Inflammatory macrophage treated with lipopolysaccharide for 4 hours (primary cell): ENCODE data around the gene DAPK2.
"Not testable (repeated sequence)": the region's sequence is repeated elsewhere in the genome, so short reads cannot be mapped to it uniquely, and the experiment has no call there.

Experiments used
- DNase-seq: peaks from one replicate; pipeline ENCODE4 v3.0.0-alpha.2; 2020

DAPK2 gene

GRCh38 chr15:63911160-63911559, 135.1 kb downstream of the DAPK2 start:
- DNase-seq: no peak

GRCh38 chr15:63909819-63910437, 136.4 kb downstream of the DAPK2 start:
- no peak for DNase-seq

GRCh38 chr15:63908991-63909390, 137.3 kb downstream of the DAPK2 start:
- DNase-seq: peak; percentile 51

DNA sequence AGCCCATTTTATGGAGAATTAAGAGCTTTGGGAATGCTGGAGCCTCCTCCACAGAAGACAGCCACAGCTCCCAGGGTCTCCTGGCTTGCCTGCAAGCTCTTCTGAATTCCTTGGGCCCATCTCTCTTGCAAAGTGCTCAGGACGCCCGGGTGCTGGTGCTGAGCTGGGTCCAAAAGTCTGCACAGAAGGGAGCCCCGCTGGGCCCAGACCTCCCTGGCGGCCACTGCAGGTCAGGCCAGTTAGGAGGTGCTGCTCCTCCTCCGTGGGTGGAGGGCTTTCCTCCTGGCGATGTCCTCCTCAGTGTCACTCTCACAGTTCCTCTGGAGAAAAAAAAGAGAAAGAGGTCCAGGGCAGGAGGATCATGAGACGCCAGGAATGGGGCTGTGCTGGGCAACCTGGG, 138.0 kb downstream of the DAPK2 start:
- no peak for DNase-seq

DNA sequence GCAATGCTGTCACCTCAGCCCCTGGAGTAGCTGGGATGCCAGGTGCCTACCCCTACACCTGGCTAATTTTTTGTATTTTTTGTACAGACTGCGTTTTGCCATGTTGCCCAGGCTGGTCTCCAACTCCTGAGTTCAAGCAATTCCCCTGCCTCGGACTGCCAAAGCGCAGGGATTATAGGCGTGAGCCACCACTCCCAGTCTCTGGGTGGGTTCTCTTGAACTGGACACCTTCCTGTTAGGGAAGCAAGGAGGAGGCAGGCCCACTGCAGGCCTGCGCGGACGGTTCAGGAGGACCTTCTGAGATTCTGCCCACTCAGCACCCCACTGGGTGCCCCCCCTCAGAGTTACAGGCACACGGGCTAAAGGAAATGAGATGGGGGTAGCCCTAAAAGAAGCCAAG, 138.8 kb downstream of the DAPK2 start:
- DNase-seq: no peak

DNA sequence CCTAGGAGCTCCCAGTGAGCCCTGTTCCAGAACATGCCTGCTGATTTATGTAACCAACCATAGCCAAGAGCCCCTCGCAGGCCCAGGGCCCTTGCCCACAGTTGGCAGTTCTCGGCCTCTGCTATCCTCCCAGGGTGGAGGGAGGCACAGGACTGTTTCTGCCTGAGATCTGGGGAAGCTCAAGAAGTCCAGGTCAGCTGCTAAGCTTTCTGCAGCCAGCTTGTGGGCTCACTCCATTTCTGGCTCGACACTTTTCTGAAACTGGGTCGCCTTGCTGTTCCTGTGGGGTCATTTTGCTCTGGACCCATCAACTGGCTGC, 140.1 kb downstream of the DAPK2 start:
- no peak for DNase-seq

- DNase-seq: peak; percentile 56
These were observed 140.6 kb downstream of the DAPK2 start for GRCh38 chr15:63905558-63906265.

- no peak for DNase-seq
These were observed 141.2 kb downstream of the DAPK2 start for GRCh38 chr15:63905131-63905530.

- DNase-seq: no peak
These were observed 142.2 kb downstream of the DAPK2 start for GRCh38 chr15:63904042-63904441.

GRCh38 chr15:63902671-63903035, 143.6 kb downstream of the DAPK2 start:
- DNase-seq: peak; percentile 72

- DNase-seq: no peak
These were observed 144.2 kb downstream of the DAPK2 start for GRCh38 chr15:63901912-63902670.

DNA sequence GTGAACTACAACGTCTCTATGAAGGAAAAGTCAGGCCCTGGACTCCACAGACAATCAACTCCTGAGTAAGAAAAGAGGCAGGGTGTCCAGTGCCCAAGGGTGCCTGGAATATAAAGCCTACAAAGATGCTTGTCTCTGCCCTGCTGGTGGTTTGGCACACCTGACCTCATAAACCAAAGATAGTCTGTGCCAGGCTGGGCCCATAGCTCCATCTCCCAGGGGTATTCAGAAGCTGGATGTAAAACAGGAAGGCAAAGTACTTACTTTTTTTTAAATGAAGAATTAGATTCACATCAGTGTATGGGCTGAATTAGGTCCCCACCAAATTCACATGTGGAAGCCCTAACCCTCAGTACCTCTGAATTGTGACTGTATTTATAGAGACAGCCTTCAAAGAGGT, 146.0 kb downstream of the DAPK2 start:
- no peak for DNase-seq

DNA sequence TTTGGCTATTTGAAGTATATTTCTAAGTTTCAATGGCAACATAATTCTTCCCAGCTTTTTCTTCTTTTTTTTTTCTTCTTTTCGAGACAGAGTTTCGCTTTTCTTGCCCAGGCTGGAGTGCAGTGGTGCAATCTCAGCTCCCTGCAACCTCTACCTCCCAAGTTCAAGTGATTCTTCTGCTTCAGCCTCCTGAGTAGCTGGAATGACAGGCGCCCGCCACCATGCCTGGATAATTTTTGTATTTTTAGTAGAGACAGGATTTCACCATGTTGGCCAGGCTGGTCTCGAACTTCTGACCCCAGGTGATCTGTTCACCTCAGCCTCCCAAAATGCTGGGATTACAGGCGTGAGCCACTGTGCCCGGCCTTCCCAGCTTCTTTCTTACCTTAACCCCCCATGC, 146.7 kb downstream of the DAPK2 start:
- not testable (repeated sequence) for DNase-seq

GRCh38 chr15:63899193-63899592, 147.1 kb downstream of the DAPK2 start:
- peak; percentile 50 for DNase-seq

GRCh38 chr15:63896336-63897115, 149.8 kb downstream of the DAPK2 start:
- DNase-seq: peak; percentile 98

DNA sequence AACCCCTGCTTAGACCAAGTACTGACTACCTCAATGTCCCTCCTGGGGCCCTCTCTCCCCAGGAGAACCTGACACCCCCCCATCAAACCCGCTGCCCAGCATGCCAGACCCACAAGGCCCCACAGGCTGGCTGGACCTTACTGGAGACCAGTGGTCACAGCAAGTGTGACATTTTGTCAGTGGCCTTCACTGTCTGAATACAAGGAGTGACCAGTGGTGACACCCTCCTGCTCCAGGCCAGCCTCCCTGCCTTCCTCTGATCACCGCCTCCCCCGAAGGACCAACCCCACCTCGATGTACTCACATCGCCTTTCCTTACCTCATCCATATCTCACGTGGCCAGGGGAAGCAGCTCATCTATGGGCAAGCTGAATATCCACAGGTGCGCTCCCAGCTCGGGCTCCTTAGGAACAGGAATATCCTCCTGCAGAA, 150.5 kb downstream of the DAPK2 start:
- no peak for DNase-seq

DNA sequence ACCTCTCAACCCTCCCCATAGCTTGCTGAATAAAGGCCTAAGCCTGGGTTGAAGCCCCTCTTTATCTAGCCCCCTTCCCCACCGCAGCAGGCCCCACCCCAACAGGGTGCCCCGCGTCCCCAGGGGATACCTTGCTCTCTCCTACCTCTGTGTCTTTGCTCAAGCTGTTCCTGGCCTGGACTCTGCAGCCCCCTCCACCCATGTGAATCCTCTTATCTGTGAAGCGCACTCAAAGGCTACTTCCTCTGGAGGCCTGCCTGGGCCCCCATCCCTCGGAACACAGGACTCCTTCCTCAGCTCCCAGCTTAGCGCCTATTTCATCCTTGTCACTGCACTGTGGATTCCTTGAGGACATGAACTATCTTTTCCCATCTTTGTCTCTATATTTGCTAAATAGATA, 151.1 kb downstream of the DAPK2 start:
- no peak for DNase-seq

GRCh38 chr15:63894662-63894949, 151.7 kb downstream of the DAPK2 start:
- no peak for DNase-seq

DNA sequence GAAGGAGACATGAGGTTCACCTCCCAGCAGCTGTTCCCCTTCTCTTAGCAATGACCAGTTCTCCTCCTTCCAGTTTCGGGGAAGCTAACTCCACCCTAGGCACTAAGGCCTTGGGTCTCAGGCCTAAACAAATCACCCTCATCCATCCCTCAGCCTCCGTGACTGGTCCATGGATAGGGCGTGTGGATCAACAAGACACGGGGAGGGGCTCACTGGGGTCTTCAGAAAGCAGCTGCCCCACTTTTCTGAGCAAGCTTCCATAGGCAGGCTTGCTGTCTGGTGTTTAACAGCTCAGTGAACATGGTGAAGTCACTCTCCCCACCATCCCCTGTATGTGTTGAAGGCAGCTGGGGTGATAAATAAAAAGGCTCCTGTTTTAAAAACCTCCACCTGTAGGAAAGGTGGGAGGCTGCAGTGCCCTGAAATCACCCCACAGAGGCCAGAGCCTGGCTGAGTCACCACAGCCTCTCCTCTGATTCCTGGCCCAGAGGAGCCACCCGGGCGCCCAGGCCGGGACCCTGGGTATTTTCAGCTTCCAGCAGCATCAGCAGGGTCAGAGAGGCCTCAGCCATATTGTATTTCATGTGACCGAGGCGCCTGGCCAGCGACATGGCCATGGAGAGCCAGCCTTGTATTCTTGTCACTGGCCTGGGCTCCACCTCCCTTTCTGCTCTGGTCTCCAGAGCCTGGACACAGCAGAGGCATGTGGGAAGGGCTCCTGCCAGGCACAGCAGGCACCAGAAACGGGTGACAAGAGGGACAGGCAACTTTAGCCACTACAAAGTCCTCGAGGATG, 152.2 kb downstream of the DAPK2 start:
- DNase-seq: peak; percentile 44

GRCh38 chr15:63892794-63893441, 153.4 kb downstream of the DAPK2 start:
- DNase-seq: peak; percentile 91

DNA sequence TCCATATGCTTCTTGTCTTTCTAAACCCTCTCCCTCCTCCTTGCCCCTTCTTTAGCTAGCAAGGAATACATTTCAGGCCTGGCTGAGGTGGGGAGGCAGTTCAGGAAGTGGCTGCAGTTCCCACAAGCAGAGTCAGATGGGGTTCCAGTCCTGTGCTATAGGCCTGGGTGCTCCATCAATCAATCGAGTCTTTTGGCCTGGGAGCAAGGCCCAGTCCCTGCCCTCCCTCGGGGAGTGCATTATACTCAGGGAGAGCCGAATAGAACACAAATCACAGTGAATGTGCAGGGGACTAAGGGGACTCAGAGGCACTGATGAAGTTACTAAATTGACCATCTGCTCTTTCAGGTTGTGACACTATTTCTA, 154.5 kb downstream of the DAPK2 start:
- DNase-seq: no peak

GRCh38 chr15:63891079-63891767, 155.1 kb downstream of the DAPK2 start:
- peak; percentile 71 for DNase-seq
